ENCODE data around the gene RTF1.

RTF1 gene

DNA sequence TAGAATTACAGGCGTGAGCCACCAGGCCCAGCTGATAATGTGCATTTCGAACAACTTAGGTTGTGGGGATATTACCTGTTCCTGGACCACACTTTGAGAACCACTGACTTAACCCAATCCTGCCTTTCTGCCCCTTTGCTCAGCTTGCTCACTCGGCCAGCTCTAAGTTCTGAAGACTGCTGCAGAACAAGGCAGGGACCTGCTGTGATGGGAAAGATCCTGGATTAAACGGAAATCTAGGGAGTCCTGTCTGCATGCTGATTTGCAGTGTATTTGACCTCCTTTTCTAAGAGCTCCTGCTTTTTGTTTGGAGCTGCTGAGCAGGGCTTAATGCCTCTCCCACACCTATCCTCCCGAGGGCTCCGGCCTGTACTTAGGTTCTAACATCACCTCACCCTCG lies 93.8 kb downstream of the RTF1 start:
- peak; percentile 37 for DNase-seq

DNA sequence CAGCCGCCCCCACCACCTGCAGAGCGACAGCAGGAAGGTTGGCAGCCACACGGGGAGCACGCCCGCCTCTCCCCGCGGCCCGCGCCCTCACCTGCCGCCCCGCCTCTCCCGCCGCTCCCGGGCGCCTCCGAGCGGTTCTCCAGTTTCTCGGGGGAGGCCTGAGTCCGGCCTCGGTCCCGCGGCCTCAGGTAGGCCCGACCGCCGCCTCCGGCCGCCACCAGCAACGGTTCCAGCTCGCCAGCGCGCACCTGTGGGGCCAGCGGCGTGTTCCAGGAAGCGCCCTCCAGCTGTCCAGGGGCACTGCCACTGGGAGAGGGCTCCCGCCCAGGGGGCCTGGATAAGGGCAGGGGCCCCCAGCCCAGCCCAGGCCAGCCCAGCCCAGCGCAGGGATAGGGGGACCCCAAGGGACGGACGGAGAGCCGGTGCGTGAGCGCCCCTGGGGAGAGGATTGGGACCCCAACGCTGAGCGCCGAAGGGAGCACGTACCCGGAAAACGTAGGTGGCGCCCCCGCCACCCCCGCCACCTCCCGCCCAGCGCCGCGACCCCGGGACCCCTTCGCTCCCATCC lies 94.5 kb downstream of the RTF1 start:
- peak; percentile 42 for DNase-seq

DNA sequence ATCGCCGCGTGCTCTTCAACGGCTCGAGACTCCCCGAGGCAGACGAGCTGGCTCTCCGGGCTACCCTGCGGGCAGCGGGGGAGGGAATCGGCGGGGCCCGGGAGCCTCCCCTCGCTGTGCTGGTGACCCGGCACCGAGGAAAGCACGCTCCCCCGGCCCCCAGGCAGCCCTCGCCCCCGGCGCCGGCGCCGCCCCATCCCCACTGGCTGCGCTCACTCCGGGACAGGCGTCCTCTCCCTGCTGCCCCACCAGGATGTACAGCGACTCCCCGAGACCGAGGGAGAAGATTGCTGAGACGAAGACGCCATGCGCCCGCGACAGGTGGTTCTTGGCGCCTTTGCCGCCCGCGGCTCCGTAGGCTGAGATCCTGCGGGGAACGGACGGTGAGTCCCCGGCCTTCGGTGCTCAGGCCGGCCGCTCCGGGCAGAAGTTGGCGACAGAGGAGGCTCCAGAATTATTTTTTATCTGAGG lies 95.0 kb downstream of the RTF1 start:
- peak; percentile 8 for DNase-seq

DNA sequence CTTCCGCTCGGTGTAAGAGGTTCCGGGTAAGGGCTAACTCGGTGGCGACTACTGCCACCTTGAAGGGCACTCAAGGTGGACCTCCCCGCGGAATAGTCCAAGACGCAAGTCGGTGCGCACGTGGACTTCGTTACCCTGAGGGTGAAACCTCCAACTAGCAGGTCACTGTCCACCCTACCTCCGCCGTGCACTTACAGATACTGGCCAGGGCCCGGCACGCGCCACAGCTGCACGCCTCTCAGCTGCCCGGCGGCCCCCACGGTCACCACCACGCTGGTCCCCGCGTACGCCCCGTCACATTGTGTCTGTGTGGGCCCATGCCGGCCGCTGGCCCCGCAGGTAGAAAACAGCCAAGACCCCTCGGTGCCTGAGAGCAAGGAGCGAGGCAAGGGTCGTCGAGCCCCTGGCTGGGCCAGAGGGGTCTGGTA lies 95.6 kb downstream of the RTF1 start:
- no peak for DNase-seq

DNA sequence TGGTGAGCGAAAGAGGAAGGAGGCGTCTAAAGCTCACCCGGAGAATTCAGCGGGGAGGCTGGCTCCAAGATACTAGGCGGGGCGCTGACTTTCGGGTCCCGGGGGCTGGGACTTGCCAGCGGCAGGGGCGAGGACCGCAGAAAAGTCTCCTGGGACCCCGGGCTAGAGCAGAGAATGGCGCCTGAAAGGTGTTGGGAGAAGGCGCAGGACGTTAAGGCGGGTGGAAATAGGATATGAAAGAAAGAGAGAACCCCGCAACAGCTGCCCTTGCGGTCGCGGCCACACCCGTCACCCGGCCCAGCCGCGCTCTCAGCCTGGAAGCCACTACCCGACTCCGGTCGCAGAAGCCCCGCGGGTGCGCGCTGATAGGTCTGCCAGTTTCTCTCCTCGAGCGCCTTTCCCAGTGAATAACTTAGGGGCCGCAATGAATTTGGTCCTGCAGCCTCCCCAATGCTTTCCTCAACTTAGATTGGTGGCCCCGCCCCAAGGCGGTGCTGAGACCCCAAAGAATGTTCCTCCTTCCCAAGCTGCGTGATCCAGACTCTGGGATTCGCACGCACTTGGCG lies 96.1 kb downstream of the RTF1 start:
- no peak for DNase-seq

DNA sequence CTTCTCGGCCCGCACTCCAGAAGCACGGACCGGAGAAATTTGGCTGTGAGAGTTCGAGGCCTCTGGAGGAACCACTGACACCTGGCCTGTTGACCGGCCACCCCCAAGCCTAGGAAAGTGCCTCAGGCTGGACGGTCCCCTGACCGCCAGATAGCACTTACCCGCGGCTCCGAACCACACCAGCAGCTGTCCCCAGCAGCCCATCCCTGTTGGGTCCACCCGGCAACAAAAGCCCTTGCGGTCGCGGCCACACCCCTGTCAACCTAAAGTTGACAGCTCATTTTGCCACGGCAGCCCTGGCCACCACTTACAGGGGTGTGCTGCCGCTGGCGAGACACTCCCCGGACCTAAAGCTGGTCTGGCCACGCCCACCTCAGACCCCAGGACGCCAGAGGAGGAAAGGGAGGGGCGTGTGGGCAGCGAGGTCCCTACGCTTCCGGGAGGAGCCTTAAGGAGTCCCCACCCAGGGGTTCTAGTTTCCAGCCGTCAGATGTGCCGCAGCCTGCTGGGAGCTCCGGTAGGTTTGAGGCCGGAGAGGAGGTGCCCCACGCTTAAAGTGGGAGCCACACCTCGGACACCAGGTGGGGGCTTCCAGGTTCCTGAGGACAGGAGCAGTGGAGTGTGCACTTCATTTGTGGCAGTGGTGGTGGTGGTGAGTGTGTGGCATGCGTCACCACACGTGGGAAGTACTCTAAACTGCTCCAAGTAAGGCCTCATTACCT lies 96.8 kb downstream of the RTF1 start, which contains the start of gene LTK:
Gene LTK, minus strand, starts transcription at position 322 of the 722 bp plus-strand sequence. Its CDS starts 118 bp downstream, at position 204.
- no peak for DNase-seq

DNA sequence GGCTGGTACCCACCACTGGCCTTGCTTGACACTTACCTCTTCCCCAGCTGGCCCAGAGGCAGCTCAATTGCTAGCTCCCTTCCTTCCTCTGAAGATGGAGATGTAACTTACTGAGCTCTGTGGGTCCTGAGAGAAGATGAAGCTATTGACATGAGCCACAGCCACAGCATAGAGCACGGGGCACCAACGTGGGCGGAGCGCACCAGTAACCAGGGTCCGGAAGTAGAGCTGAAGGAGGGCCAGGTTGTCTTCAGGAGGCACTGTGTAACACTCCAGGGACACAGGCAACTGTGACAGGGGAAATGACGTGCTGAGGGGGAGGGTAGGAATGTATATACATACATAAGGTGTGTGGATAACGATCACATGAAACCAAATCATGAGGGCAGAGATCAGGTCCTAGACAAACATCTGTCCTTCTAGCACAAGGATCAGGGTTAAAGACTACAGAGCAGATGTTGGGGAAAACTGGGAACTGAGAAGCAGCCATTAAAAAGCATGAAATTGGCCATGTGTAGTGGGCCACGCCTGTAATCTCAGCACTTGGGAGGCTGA lies 101.1 kb downstream of the RTF1 start:
- DNase-seq = no peak

DNA sequence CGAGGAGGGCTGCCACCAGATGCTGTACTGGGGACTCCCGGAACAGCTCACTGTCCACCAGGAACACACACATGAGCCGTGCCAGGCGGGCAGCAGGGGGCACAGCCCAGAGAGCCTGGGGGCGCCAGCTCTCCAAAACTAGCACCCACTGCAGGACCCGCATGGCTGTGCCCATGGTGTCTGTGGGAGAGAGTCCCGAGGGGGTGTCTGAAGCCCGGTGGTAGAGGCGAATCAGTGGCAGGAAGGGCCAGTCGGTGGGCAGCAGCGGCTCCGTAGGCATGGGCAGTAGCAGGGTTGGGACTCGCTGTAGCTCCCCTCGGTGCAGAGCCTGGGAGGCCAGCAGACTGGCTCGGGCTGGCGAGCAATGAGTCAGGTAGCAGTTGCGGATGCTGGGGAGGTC lies 103.7 kb downstream of the RTF1 start:
- DNase-seq = no peak

DNA sequence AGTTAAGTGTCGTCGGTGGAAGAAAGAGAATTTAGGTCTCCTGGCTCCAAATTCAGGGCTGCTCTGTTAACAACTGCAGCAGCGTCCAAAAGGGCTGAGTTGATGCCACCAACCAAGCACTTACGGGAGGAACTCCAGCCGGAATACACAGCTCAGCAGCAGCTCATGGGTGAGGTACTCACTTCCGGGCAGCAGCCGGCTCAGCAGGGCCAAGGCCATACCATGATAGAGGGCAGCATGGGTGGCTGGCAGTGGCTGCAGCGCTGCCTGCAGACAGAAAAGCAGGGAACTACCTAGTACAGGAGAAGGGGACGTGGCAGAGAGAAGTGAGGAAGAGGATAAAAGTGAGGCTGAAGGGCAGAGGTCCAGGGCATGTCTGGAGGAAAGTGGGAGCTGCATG lies 104.7 kb downstream of the RTF1 start:
- DNase-seq = no peak

DNA sequence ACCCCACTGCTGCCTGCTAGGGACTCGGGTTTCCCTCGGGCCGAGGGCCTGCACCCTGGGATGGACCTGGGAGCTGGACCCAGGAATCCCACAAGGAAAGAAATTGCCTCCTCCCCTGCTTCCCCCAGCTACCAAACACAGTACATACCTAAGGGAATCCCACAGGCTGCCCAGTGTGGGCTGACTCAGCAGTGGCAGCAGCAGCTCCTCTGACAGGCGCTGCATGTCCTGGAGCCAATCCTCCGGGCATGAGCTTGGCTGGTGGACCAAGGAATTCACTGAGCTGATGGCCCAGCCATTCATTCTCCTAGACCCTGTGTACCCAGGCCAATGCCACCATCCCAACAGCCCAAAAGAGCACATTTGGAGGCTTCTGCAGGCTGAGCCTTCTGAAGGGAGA lies 106.2 kb downstream of the RTF1 start:
- DNase-seq = no peak

DNA sequence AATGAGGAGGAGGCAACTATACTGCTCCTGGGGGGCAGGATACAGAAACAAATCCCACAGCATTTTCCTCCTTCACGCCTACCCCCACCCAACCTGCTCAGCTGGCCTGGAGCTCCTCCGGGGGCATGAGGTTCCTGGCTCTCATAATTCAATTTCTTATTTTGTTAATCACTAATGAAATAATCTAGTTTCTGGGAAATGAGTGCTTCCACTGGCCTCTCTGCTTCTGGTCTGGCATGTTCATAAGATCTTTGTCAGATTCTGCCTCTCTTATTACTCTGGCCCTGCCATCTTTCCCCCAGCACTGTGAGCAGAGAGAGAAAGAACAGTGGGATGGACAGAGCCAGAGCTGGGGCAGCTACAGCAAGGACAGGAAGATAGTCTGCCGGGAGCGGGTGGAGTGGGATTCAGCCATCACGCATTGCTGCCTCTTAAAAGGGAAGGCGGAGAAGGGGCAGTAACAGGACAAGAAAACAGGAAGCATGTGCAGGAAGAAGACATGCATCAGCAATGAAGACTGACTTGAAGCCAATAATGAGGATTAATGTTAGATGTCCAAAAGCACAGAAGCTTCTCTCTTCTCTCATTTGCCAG lies 113.6 kb downstream of the RTF1 start:
- DNase-seq = no peak
